Measurements from ENCODE around the gene CD68. TPM values are rescaled to one million over a fixed set of nuclear protein-coding genes. Genes with fewer than 3 reads are reported as not detected.

CD68 gene
- total RNA-seq, 2 donors from 2014 or later: 16.2 to 54.2 TPM

DNA sequence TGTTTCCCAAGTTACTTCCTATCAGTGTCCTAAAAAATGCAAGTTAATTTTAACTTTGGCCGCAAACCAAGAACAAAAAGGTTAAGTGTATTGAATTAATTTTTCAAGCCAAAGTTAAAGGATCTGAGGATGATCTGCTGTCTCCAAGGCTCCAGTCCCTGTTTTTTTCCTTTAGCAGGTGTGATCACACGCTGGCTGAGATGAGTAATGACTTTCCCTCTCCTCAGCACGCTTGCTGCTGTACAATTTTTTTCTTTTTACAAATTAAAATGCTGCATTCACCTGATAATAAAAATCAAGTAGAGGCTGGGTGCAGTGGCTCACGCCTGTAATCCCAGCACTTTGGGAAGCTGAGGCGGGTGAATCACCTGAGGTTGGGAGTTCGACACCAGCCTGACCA is 34.5 kb upstream of the CD68 start:
- H3K4me1 ChIP-seq: peaks cover 0 to 14% of the 10 kb centered on the region in 2 donors
- H3K36me3 ChIP-seq: no peaks in the 10 kb centered on the region
- H3K27me3 ChIP-seq: no peaks in the 10 kb centered on the region
- no peak overlapping the region for H3K4me3 ChIP-seq
- DNase-seq (ENCODE audit: low spot score): no peak
- H3K27ac ChIP-seq: no peak overlapping the region
- no peak for TF ChIP-seq CTCF (IDR thresholded peaks at IDR 0.05)
- no peaks in the 10 kb centered on the region for H3K9me3 ChIP-seq

- Histone ChIP-seq H3K4me3 (peak within 1 kb of the TSS; percentile 54 to 61), H3K27ac (peak within 1 kb of the TSS; percentile 80 to 95), H3K9me3 (no peaks in the 10 kb centered on the region), H3K36me3 (no peaks in the 10 kb centered on the region), H3K4me1 (peaks cover 0 to 22% of the 10 kb centered on the region in 2 donors), H3K27me3 (no peaks in the 10 kb centered on the region)
- TF ChIP-seq CTCF (IDR thresholded peaks at IDR 0.05): peak in 1 of 2 donors; percentile 60
- no peak for DNase-seq (ENCODE audit: low spot score)
Observed at GRCh38 chr17:7548585-7549400, 30.6 kb upstream of the CD68 start, which contains the start of gene TNFSF12. Gene TNFSF12 (plus strand): TSS chr17:7549058. CDS start chr17:7549154, 96 bp downstream.

- Histone ChIP-seq H3K36me3 (no peaks in the 10 kb centered on the region), H3K4me1 (peaks cover 0 to 22% of the 10 kb centered on the region in 2 donors), H3K9me3 (no peaks in the 10 kb centered on the region), H3K27ac (peak overlapping the region; percentile 80 to 95), H3K4me3 (peak overlapping the region; percentile 54 to 61), H3K27me3 (no peaks in the 10 kb centered on the region)
- no peak for TF ChIP-seq CTCF (IDR thresholded peaks at IDR 0.05)
- DNase-seq (ENCODE audit: low spot score): no peak
Observed at GRCh38 chr17:7549401-7550055, 29.9 kb upstream of the CD68 start.

DNA sequence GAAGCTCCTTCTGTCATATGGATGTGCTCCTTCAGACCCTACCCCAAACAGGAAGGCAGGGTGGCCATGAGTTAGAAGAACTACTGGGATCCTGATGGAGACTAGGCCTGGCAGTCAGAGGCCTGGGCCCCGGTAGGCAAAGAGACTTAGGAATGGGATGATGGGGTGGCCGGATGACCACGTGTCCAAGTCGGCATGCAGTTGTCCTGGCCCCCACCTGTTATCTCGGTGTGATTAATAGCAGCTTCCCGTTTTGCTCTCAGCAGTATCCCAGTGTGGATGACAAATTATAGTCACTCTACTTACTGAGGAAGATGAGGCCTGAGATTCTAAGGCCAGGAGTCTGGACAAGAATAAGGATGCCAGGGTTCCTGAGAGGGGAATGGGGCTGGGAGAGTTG is 29.1 kb upstream of the CD68 start:
- H3K36me3 ChIP-seq: no peaks in the 10 kb centered on the region
- H3K27me3 ChIP-seq: no peaks in the 10 kb centered on the region
- H3K9me3 ChIP-seq: no peaks in the 10 kb centered on the region
- no peak for DNase-seq (ENCODE audit: low spot score)
- TF ChIP-seq CTCF (IDR thresholded peaks at IDR 0.05): no peak
- no peak overlapping the region for H3K4me3 ChIP-seq
- peaks cover 0 to 22% of the 10 kb centered on the region in 2 donors for H3K4me1 ChIP-seq
- peak overlapping the region; percentile 80 to 95 for H3K27ac ChIP-seq

- H3K36me3 ChIP-seq: no peaks in the 10 kb centered on the region
- H3K27me3 ChIP-seq: no peaks in the 10 kb centered on the region
- TF ChIP-seq CTCF (IDR thresholded peaks at IDR 0.05): no peak
- no peaks in the 10 kb centered on the region for H3K9me3 ChIP-seq
- no peak overlapping the region for H3K4me3 ChIP-seq
- DNase-seq (ENCODE audit: low spot score): no peak
- no peak overlapping the region for H3K27ac ChIP-seq
- H3K4me1 ChIP-seq: peaks cover 0 to 22% of the 10 kb centered on the region in 2 donors
Observed at GRCh38 chr17:7551396-7551795, 28.0 kb upstream of the CD68 start.
